OCI-LY3 (cell line): ENCODE measurements around the gene KLHL40.

Experiments
- H2AFZ ChIP-seq: fragments of 200-600, 300-600 bp; shearing (Covaris generic); 2 replicates; pipeline ENCODE4 v1.6.0; 2014; ENCODE audit warnings: antibody characterized with exemption, low read depth, low read length
- H3K27ac ChIP-seq: fragments of 200-600, 300-600 bp; sonication (generic); 2 replicates; pipeline ENCODE4 v1.5.1; 2014; ENCODE audit warnings: mild to moderate bottlenecking, low read length, moderate library complexity, mixed read lengths
- H3K27me3 ChIP-seq: fragments of 200-600, 300-600 bp; sonication (generic); 2 replicates; pipeline ENCODE4 v1.6.1; 2014; ENCODE audit warnings: low read depth, low read length, mixed read lengths
- H3K36me3 ChIP-seq: fragments of 200-600, 300-600 bp; sonication (generic); replicated peaks from 2 replicates; pipeline ENCODE3; 2014; ENCODE audit warnings: low read depth, low read length, mixed read lengths
- H3K4me1 ChIP-seq: fragments of 300-600, 200-600 bp; sonication (generic); 2 replicates; pipeline ENCODE4 v1.6.1; 2014; ENCODE audit warnings: low read length, mixed read lengths
- H3K4me2 ChIP-seq: fragments of 200-600, 300-600 bp; sonication (generic); 2 replicates; pipeline ENCODE4 v1.6.1; 2014; ENCODE audit warnings: low read length, mixed read lengths
- H3K4me3 ChIP-seq: fragments of 300-600, 200-600 bp; sonication (generic); 2 replicates; pipeline ENCODE4 v1.5.1; 2014; ENCODE audit warnings: antibody characterized with exemption, mild to moderate bottlenecking, low read length, moderate library complexity
- H3K79me2 ChIP-seq: fragments of 300-600, 200-600 bp; shearing (Covaris generic); 2 replicates; pipeline ENCODE4 v1.6.1; 2014; ENCODE audit warnings: mild to moderate bottlenecking, low read length, mixed read lengths
- H3K9ac ChIP-seq: fragments of 300-600, 200-600 bp; shearing (Covaris generic); 2 replicates; pipeline ENCODE4 v1.6.0; 2014; ENCODE audit warnings: mild to moderate bottlenecking, low read length, moderate library complexity
- H3K9me3 ChIP-seq: fragments of 200-600, 300-600 bp; shearing (Covaris generic); 2 replicates; pipeline ENCODE4 v1.6.1; 2014; ENCODE audit warnings: low read length, mixed read lengths; ENCODE audit not compliant: insufficient read depth
- H4K20me1 ChIP-seq: fragments of 200-600, 300-600 bp; sonication (generic); 2 replicates; pipeline ENCODE4 v1.6.1; 2016; ENCODE audit warnings: low read length, mixed read lengths; ENCODE audit not compliant: insufficient read depth
- EZH2phosphoT487 ChIP-seq: fragments of 200-600 bp; shearing (Covaris generic); IDR thresholded peaks from 2 replicates; pipeline ENCODE4 v1.6.1; 2018; ENCODE audit warnings: antibody characterized with exemption, mixed run types, low read depth
- TF ChIP-seq, protein P1 (sequence below): fragments of 200-600, 300-600 bp; sonication (generic); IDR thresholded peaks from 2 replicates; pipeline ENCODE4 v1.5.1; 2014; ENCODE audit warnings: antibody characterized with exemption, low read length, low read depth

KLHL40 gene

DNA sequence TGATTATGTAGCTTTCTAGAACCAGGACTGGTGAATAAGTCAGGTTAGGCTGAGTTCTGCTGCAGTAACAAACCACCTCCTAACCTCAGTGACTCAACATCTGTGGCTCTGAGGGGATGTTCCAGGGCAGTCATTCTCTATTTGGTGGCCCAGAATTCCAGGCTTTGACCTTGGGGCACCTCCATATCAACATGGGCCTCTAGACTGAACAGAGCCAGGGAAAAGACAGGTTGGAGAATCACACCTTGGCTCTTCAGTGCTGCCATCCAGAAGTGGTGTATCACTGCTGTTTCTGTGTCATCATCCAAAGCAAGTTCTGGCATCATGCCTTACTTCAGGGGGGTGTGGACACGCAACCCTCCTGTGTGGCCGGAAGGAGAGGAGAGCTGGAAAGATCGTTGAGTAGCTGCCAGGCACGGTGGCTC is 16.5 kb upstream of the KLHL40 start:
- no peak overlapping the region for H3K4me3 ChIP-seq
- TF ChIP-seq, protein P1, sequence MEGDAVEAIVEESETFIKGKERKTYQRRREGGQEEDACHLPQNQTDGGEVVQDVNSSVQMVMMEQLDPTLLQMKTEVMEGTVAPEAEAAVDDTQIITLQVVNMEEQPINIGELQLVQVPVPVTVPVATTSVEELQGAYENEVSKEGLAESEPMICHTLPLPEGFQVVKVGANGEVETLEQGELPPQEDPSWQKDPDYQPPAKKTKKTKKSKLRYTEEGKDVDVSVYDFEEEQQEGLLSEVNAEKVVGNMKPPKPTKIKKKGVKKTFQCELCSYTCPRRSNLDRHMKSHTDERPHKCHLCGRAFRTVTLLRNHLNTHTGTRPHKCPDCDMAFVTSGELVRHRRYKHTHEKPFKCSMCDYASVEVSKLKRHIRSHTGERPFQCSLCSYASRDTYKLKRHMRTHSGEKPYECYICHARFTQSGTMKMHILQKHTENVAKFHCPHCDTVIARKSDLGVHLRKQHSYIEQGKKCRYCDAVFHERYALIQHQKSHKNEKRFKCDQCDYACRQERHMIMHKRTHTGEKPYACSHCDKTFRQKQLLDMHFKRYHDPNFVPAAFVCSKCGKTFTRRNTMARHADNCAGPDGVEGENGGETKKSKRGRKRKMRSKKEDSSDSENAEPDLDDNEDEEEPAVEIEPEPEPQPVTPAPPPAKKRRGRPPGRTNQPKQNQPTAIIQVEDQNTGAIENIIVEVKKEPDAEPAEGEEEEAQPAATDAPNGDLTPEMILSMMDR = no peak
- no peak for TF ChIP-seq EZH2phosphoT487

DNA sequence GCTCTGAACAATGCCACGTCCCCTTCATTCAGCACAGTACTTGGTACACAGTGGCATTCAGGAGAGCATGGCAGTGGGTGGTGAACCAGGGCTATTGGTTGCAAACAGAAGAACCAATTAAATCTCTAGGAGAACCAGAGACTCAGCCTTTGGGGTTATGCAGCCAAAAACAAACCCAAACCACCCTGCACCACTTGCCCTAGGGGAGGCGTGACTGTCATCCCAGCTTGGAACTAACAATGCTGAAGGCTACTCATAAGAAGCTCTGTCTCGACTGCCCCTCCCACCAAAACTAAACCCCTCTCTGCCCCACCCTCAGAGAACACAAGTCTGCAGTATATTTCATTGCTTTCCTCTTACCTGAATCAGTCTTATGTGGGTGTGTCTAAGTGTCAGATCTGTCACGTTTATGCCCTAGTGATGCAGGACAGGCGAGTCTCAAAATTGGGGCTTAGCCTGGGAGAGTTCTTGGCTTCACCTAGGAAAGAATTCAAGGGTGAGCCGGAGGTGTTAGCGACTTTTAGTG is 15.2 kb upstream of the KLHL40 start:
- H3K36me3 ChIP-seq = no peaks in the 10 kb centered on the region
- H3K9me3 ChIP-seq = no peaks in the 10 kb centered on the region
- no peaks in the 10 kb centered on the region for H3K27me3 ChIP-seq
- H2AFZ ChIP-seq = no peak overlapping the region
- no peaks in the 10 kb centered on the region for H3K79me2 ChIP-seq
- no peak for TF ChIP-seq EZH2phosphoT487
- TF ChIP-seq, protein P1 = no peak
- H3K27ac ChIP-seq = no peak overlapping the region
- H3K4me2 ChIP-seq = no peak overlapping the region
- no peak overlapping the region for H3K9ac ChIP-seq
- H3K4me3 ChIP-seq = no peak overlapping the region
- no peaks in the 10 kb centered on the region for H3K4me1 ChIP-seq
- no peaks in the 10 kb centered on the region for H4K20me1 ChIP-seq

More for the DNA sequence above, 16.5 kb upstream of the KLHL40 start:
- H3K27ac ChIP-seq = no peak overlapping the region
- no peaks in the 10 kb centered on the region for H3K9me3 ChIP-seq
- no peaks in the 10 kb centered on the region for H3K4me1 ChIP-seq
- no peak overlapping the region for H2AFZ ChIP-seq
- no peaks in the 10 kb centered on the region for H3K36me3 ChIP-seq
- no peaks in the 10 kb centered on the region for H3K27me3 ChIP-seq
- no peaks in the 10 kb centered on the region for H4K20me1 ChIP-seq
- H3K9ac ChIP-seq = no peak overlapping the region
- no peak overlapping the region for H3K4me2 ChIP-seq
- no peaks in the 10 kb centered on the region for H3K79me2 ChIP-seq

DNA sequence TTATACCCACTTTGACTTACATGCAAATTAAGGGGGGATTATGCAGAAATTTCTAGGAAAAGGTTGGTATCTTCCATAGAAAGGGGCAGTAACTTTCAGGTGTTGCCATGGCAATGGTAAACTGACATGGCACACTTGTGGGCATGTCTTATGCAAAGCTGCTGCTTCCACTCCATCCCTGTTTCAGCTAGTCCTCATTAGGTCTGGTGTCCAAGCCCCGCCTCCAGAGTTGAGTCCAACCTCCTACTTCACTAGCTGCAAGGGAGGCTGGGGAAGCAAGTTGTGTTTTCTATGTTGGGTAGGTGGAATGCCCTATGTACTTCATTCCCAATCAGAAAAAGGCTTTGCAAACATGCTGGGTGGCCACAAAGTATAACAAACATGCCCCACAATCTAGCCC is 14.7 kb upstream of the KLHL40 start:
- TF ChIP-seq, protein P1 = no peak
- no peak for TF ChIP-seq EZH2phosphoT487
- Histone ChIP-seq H3K4me3 (no peak overlapping the region), H3K9ac (no peak overlapping the region), H3K4me2 (no peak overlapping the region), H3K36me3 (no peaks in the 10 kb centered on the region), H2AFZ (no peak overlapping the region), H3K79me2 (no peaks in the 10 kb centered on the region), H4K20me1 (no peaks in the 10 kb centered on the region), H3K9me3 (no peaks in the 10 kb centered on the region), H3K27ac (no peak overlapping the region), H3K4me1 (no peaks in the 10 kb centered on the region), H3K27me3 (no peaks in the 10 kb centered on the region)

DNA sequence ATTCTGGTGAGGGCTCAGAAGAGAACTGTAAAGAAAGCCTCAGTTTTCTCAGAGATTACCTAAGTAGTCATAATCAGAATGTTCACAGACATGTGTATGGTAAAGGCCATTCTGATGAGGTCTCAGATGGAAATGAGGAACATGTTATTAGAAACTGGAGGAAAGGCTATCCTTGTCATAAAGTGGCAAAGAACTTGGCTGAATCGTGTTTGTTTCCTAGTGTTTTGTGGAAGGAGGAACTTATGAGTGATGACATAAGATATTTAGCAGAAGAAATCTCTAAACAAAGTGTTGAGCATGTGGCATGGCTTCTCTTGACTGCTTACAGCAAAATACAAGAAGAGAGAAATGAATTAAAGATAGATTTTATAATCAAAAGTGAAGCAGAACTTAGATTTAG is 12.8 kb upstream of the KLHL40 start:
- Histone ChIP-seq H3K79me2 (no peaks in the 10 kb centered on the region), H3K9me3 (no peaks in the 10 kb centered on the region), H3K9ac (no peak overlapping the region), H3K4me3 (no peak overlapping the region), H4K20me1 (no peaks in the 10 kb centered on the region), H3K36me3 (no peaks in the 10 kb centered on the region), H3K4me2 (no peak overlapping the region), H3K4me1 (no peaks in the 10 kb centered on the region), H3K27ac (no peak overlapping the region), H3K27me3 (no peaks in the 10 kb centered on the region), H2AFZ (no peak overlapping the region)
- TF ChIP-seq, protein P1 = no peak
- no peak for TF ChIP-seq EZH2phosphoT487
